H9 (cell line): ENCODE measurements around the gene DELE1. TPM values are rescaled to one million over a fixed set of nuclear protein-coding genes. Genes with fewer than 3 reads are reported as not detected.
A peak's percentile ranks its signal among the peaks of the same experiment; 100 is the strongest.

Experiments
- DNase-seq: peaks from one replicate; pipeline ENCODE4 v3.0.0-alpha.2; 2017
- H2AFZ ChIP-seq: one replicate; pipeline ENCODE4 v1.6.1; 2013; ENCODE audit warnings: mild to moderate bottlenecking, low read length, control low read depth, moderate library complexity
- H2AK5ac ChIP-seq: 2 replicates; pipeline ENCODE4 v1.6.1; 2013; ENCODE audit warnings: low read length, control low read depth, mixed read lengths; ENCODE audit not compliant: insufficient read length
- H2BK120ac ChIP-seq: one replicate; pipeline ENCODE4 v1.6.1; 2013; ENCODE audit warnings: low read depth, mild to moderate bottlenecking, low read length, control low read depth, inconsistent platforms; ENCODE audit not compliant: poor library complexity, severe bottlenecking
- H2BK12ac ChIP-seq: 2 replicates; pipeline ENCODE4 v1.6.1; 2013; ENCODE audit warnings: low read length, control low read depth, mixed read lengths, low read depth; ENCODE audit not compliant: insufficient read length
- H2BK15ac ChIP-seq: 2 replicates; pipeline ENCODE4 v1.6.1; 2013; ENCODE audit warnings: low read depth, low read length, control low read depth
- H2BK20ac ChIP-seq: one replicate; pipeline ENCODE4 v1.6.1; 2013; ENCODE audit warnings: low read depth, mild to moderate bottlenecking, low read length, control low read depth, inconsistent platforms; ENCODE audit not compliant: poor library complexity, severe bottlenecking
- H2BK5ac ChIP-seq: 2 replicates; pipeline ENCODE4 v1.6.1; 2013; ENCODE audit warnings: low read length, control low read depth, mixed read lengths; ENCODE audit not compliant: insufficient read length
- H3K14ac ChIP-seq: 2 replicates; pipeline ENCODE4 v1.6.1; 2013; ENCODE audit warnings: low read length, control low read depth; ENCODE audit not compliant: insufficient read depth
- H3K18ac ChIP-seq: 2 replicates; pipeline ENCODE4 v1.6.1; 2013; ENCODE audit warnings: low read depth, mild to moderate bottlenecking, mixed read lengths, low read length, control low read depth; ENCODE audit not compliant: insufficient read length
- H3K23ac ChIP-seq: 2 replicates; pipeline ENCODE4 v1.6.1; 2013; ENCODE audit warnings: low read length, control low read depth, mixed read lengths, low read depth; ENCODE audit not compliant: insufficient read length
- H3K23me2 ChIP-seq: 2 replicates; pipeline ENCODE4 v1.6.1; 2013; ENCODE audit warnings: low read depth, mild to moderate bottlenecking, mixed read lengths, low read length, control low read depth; ENCODE audit not compliant: insufficient read length, poor library complexity, severe bottlenecking
- H3K27ac ChIP-seq: 2 replicates; pipeline ENCODE4 v1.5.1; 2013; ENCODE audit warnings: low read length, control low read depth, mixed read lengths, low read depth; ENCODE audit not compliant: insufficient read length
- H3K27me3 ChIP-seq: 2 replicates; pipeline ENCODE4 v1.6.1; 2013; ENCODE audit warnings: low read length, control low read depth, inconsistent platforms; ENCODE audit not compliant: insufficient read depth
- H3K4ac ChIP-seq: 2 replicates; pipeline ENCODE4 v1.6.1; 2013; ENCODE audit warnings: low read depth, mild to moderate bottlenecking, control low read depth, inconsistent platforms, low read length, moderate library complexity
- H3K4me1 ChIP-seq: 2 replicates; pipeline ENCODE4 v1.6.1; 2013; ENCODE audit warnings: low read length, control low read depth, inconsistent platforms; ENCODE audit not compliant: insufficient read depth
- H3K4me2 ChIP-seq: 2 replicates; pipeline ENCODE4 v1.6.1; 2013; ENCODE audit warnings: low read length, control low read depth, mixed read lengths; ENCODE audit not compliant: insufficient read length, insufficient read depth
- H3K56ac ChIP-seq: 2 replicates; pipeline ENCODE4 v1.6.1; 2013; ENCODE audit warnings: low read depth, mild to moderate bottlenecking, mixed read lengths, low read length, control low read depth; ENCODE audit not compliant: insufficient read length
- H3K79me1 ChIP-seq: 2 replicates; pipeline ENCODE4 v1.6.1; 2013; ENCODE audit warnings: low read depth, mild to moderate bottlenecking, moderate library complexity, low read length, control low read depth, inconsistent platforms; ENCODE audit not compliant: insufficient read depth, poor library complexity, severe bottlenecking
- H3K79me2 ChIP-seq: 2 replicates; pipeline ENCODE4 v1.6.1; 2013; ENCODE audit warnings: low read length, control low read depth, inconsistent platforms; ENCODE audit not compliant: insufficient read depth
- H3K9ac ChIP-seq: 2 replicates; pipeline ENCODE4 v1.6.1; 2013; ENCODE audit warnings: low read length, control low read depth, mixed read lengths; ENCODE audit not compliant: insufficient read length; ENCODE audit errors: extremely low read depth
- H3K9me3 ChIP-seq: one replicate; pipeline ENCODE4 v1.6.1; 2013; ENCODE audit warnings: low read depth, low read length, inconsistent platforms; ENCODE audit not compliant: control insufficient read depth
- H3T11ph ChIP-seq: one replicate; pipeline ENCODE4 v1.6.1; 2013; ENCODE audit warnings: mild to moderate bottlenecking, low read length, control low read depth, inconsistent platforms
- H4K20me1 ChIP-seq: one replicate; pipeline ENCODE4 v1.6.1; 2013; ENCODE audit not compliant: control insufficient read depth, insufficient read length, insufficient read depth
- H4K5ac ChIP-seq: 2 replicates; pipeline ENCODE4 v1.6.1; 2013; ENCODE audit warnings: low read depth, mild to moderate bottlenecking, mixed read lengths, low read length, control low read depth; ENCODE audit not compliant: insufficient read length
- H4K8ac ChIP-seq: replicated peaks from 2 replicates; pipeline ENCODE4 v1.6.1; 2013; ENCODE audit warnings: low read length, control low read depth, mixed read lengths, low read depth; ENCODE audit not compliant: insufficient read length
- H4K91ac ChIP-seq: 2 replicates; pipeline ENCODE4 v1.6.1; 2013; ENCODE audit warnings: low read depth, mild to moderate bottlenecking, moderate library complexity, mixed read lengths, low read length, control low read depth; ENCODE audit not compliant: insufficient read length
- H3K27ac Mint-ChIP-seq, 3 experiments: 2 replicates in 2 of 3; 3 replicates in 1 of 3; pipeline ENCODE4 v1.8.0; 2020 to 2021; ENCODE audit warnings: mixed read lengths in 3 of 3, mild to moderate bottlenecking in 1 of 3, moderate library complexity in 1 of 3
- H3K27me3 Mint-ChIP-seq: 2 replicates; pipeline ENCODE4 v1.8.0; 2021; ENCODE audit warnings: low read depth, mild to moderate bottlenecking, moderate library complexity, mixed read lengths
- H3K36me3 Mint-ChIP-seq, 3 experiments: 2 replicates in 2 of 3; 3 replicates in 1 of 3; pipeline ENCODE4 v1.8.0; 2020 to 2021; ENCODE audit warnings: low read depth in 3 of 3, mixed read lengths in 3 of 3; ENCODE audit not compliant: insufficient read depth in 1 of 3
- H3K4me1 Mint-ChIP-seq, 2 experiments: 2 replicates each; pipeline ENCODE4 v1.8.0; 2020; ENCODE audit warnings: mixed read lengths in 2 of 2
- H3K4me3 Mint-ChIP-seq, 2 experiments: 2 replicates in 1 of 2; 3 replicates in 1 of 2; pipeline ENCODE4 v1.8.0; 2020 to 2021; ENCODE audit warnings: mild to moderate bottlenecking in 2 of 2, mixed read lengths in 2 of 2, moderate library complexity in 1 of 2
- H3K9me3 Mint-ChIP-seq, 2 experiments: 2 replicates in 1 of 2; 3 replicates in 1 of 2; pipeline ENCODE4 v1.8.0; 2020; ENCODE audit warnings: mild to moderate bottlenecking in 2 of 2, mixed read lengths in 2 of 2, moderate library complexity in 1 of 2
- CTCF ChIP-seq: fragments of 200-600 bp; sonication (generic); conservative IDR thresholded peaks from 3 replicates; pipeline ENCODE4 v1.8.0; 2021; ENCODE audit warnings: antibody characterized with exemption, mild to moderate bottlenecking
- WGBS: extraction: QIAGEN DNeasy Blood & Tissue Kit; methylation state at CpG from one replicate; pipeline ENCODE4 v1.1.7; 2013; ENCODE audit warnings: missing lambda C conversion rate, low lambda C conversion rate, mixed read lengths; ENCODE audit not compliant: insufficient read length; ENCODE audit errors: extremely low coverage; 5-methylcytosine and 5-hydroxymethylcytosine counted together
- total RNA-seq: library from RNA; stranded (reverse); gene quantifications from 2 replicates; pipeline ENCODE4 v1.2.1, GENCODE V29; 2021

The DELE1 gene
- total RNA-seq, 1 experiment from 2014 or later = 75.3 TPM

- no peak for DNase-seq
- peaks cover 16 to 25% of the 10 kb centered on the region in 2 experiments for H3K4me1 Mint-ChIP-seq
- H3K4me1 ChIP-seq = no peaks in the 10 kb centered on the region; the same call in 1 of the 2 replicates
- no peaks in the 10 kb centered on the region for H3K9me3 Mint-ChIP-seq
- H3K23me2 ChIP-seq = no peaks in the 10 kb centered on the region
- H3K27ac ChIP-seq = no peak overlapping the region
- H3K4me2 ChIP-seq = no peak overlapping the region
- H3K14ac ChIP-seq = no peak overlapping the region
- H3K56ac ChIP-seq = no peak overlapping the region
- no peak overlapping the region for H2BK120ac ChIP-seq
- no peak overlapping the region for H4K8ac ChIP-seq
- H2AK5ac ChIP-seq = no peak overlapping the region
- no peak overlapping the region for H4K91ac ChIP-seq
- H4K20me1 ChIP-seq = no peaks in the 10 kb centered on the region
- H3K9ac ChIP-seq = no peak overlapping the region
- no peak overlapping the region for H2BK15ac ChIP-seq
- no peak overlapping the region for H2BK12ac ChIP-seq
- H3K9me3 ChIP-seq = no peaks in the 10 kb centered on the region
- no peaks in the 10 kb centered on the region for H3K27me3 Mint-ChIP-seq
- no peak overlapping the region for H2BK20ac ChIP-seq
- TF ChIP-seq CTCF = peak; percentile 30; the same call in 2 of the 3 replicates
- H3K18ac ChIP-seq = no peak overlapping the region
- H3T11ph ChIP-seq = no peak overlapping the region
- H2AFZ ChIP-seq = no peak overlapping the region
- no peak overlapping the region for H3K4ac ChIP-seq
- H3K23ac ChIP-seq = no peak overlapping the region
- no peak overlapping the region for H4K5ac ChIP-seq
- no peaks in the 10 kb centered on the region for H3K79me2 ChIP-seq
- no peaks in the 10 kb centered on the region for H3K36me3 Mint-ChIP-seq
- no peak overlapping the region for H3K27ac Mint-ChIP-seq
- no peaks in the 10 kb centered on the region for H3K27me3 ChIP-seq
- no peak overlapping the region for H3K4me3 Mint-ChIP-seq
- H3K79me1 ChIP-seq = no peaks in the 10 kb centered on the region
- H2BK5ac ChIP-seq = no peak overlapping the region
- WGBS = no CpG with 5 or more reads among the region's 10 CpGs
Observed at GRCh38 chr5:141960018-141960417, 36.3 kb downstream of the DELE1 start.
